HG02623 (cell line): ENCODE measurements around the gene RGS9BP.
"Not testable (repeated sequence)": the region's sequence is repeated elsewhere in the genome, so short reads cannot be mapped to it uniquely, and the experiment has no call there.

ENCODE experiments used
- ATAC-seq: cut with Tn5 transposase; IDR thresholded peaks from one replicate; pipeline ENCODE4 v1.9.1; 2021; ENCODE audit warnings: moderate library complexity; ENCODE audit not compliant: unreplicated experiment

Gene RGS9BP

GRCh38 chr19:32675720-32676185 is at the start of gene RGS9BP:
TSS of gene RGS9BP (plus strand) at chr19:32675848. CDS start at chr19:32676264, 416 bp downstream.
- peak; percentile 31 for ATAC-seq

GRCh38 chr19:32626969-32627368 is 48.7 kb upstream of the RGS9BP start:
- ATAC-seq, result no peak

GRCh38 chr19:32627714-32628270 is 47.9 kb upstream of the RGS9BP start:
- ATAC-seq, result no peak

- ATAC-seq, result no peak
Observed at GRCh38 chr19:32630338-32630737, 45.3 kb upstream of the RGS9BP start.

GRCh38 chr19:32631381-32631780 is 44.3 kb upstream of the RGS9BP start:
- ATAC-seq, result no peak

- no peak for ATAC-seq
Observed at GRCh38 chr19:32637480-32637879, 38.2 kb upstream of the RGS9BP start.

- no peak for ATAC-seq
Observed at GRCh38 chr19:32638625-32639024, 37.0 kb upstream of the RGS9BP start.

- no peak for ATAC-seq
Observed at GRCh38 chr19:32642771-32643170, 32.9 kb upstream of the RGS9BP start.

GRCh38 chr19:32646556-32646955 is 29.1 kb upstream of the RGS9BP start:
- no peak for ATAC-seq

- ATAC-seq, result no peak
Observed at GRCh38 chr19:32647361-32647760, 28.3 kb upstream of the RGS9BP start.

GRCh38 chr19:32649751-32650150 is 25.9 kb upstream of the RGS9BP start:
- no peak for ATAC-seq

GRCh38 chr19:32650671-32651070 is 25.0 kb upstream of the RGS9BP start:
- no peak for ATAC-seq

GRCh38 chr19:32651729-32652140 is 23.9 kb upstream of the RGS9BP start:
- no peak for ATAC-seq

GRCh38 chr19:32652331-32652730 is 23.3 kb upstream of the RGS9BP start:
- ATAC-seq, result not testable (repeated sequence)

GRCh38 chr19:32652894-32653598 is 22.6 kb upstream of the RGS9BP start:
- no peak for ATAC-seq

GRCh38 chr19:32653599-32653915 is 22.1 kb upstream of the RGS9BP start:
- no peak for ATAC-seq

GRCh38 chr19:32656379-32656778 is 19.3 kb upstream of the RGS9BP start:
- ATAC-seq, result not testable (repeated sequence)

GRCh38 chr19:32658075-32658474 is 17.6 kb upstream of the RGS9BP start:
- ATAC-seq, result no peak

- no peak for ATAC-seq
Observed at GRCh38 chr19:32658527-32658926, 17.1 kb upstream of the RGS9BP start.

GRCh38 chr19:32661318-32661717 is 14.3 kb upstream of the RGS9BP start:
- no peak for ATAC-seq

GRCh38 chr19:32662186-32662585 is 13.5 kb upstream of the RGS9BP start:
- ATAC-seq, result no peak

GRCh38 chr19:32666084-32666483 is 9.6 kb upstream of the RGS9BP start:
- ATAC-seq, result no peak

- ATAC-seq, result no peak
Observed at GRCh38 chr19:32669310-32669709, 6.3 kb upstream of the RGS9BP start.
